Measurements from ENCODE around the gene ZCCHC2. TPM values are rescaled to one million over a fixed set of nuclear protein-coding genes. Genes with fewer than 3 reads are reported as not detected.
A peak's percentile ranks its signal among the peaks of the same experiment; 100 is the strongest.

Gene ZCCHC2
- total and polyA plus RNA-seq, 9 of the 15 experiments (the other 6 are each of a cell fraction or from before 2014, with no cell fraction given), result 1.0 to 9.2 (median 6.0) TPM

DNA sequence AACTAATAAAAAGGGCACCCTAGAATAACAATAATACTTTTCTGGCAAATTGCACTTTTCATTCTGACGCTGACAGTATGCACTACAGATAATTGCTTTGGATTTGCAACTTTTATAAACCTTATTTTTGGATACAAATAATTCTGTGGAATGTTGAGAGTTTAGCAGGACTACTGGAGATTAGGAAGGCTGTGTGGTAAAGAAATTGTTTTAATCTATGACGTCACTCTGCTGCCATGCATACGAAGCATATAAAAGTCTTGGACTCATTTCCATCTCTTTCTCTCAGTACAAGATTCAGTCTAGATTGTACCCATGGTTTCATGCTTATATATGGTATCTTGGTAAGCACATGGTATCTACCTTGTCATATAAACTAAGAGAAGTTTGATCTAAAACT, 28.1 kb upstream of the ZCCHC2 start:
- H3K36me3 ChIP-seq (ENCODE audit: control insufficient read depth, insufficient read depth, low read length), result no peaks in the 10 kb centered on the region
- ATAC-seq (no peak), FAIRE-seq (no peak), DNase-seq (ENCODE audit: extremely low read depth in 1 of 4, low spot score in 3 of 4) (no peak)
- in situ Hi-C loops (cut with MboI), result no loop called here
- H3K4me1 ChIP-seq (replicated peaks in 1 of 2; ENCODE audit: control insufficient read depth in 2 of 2, insufficient read depth in 2 of 2, low read length in 2 of 2), result peaks cover 0 to 7% of the 10 kb centered on the region in 2 experiments; a peak in 3 of 5 replicates
- H3K79me2 ChIP-seq (ENCODE audit: control insufficient read depth, insufficient read depth, low read length), result no peaks in the 10 kb centered on the region
- TF ChIP-seq PATZ1 (CRISPR knock-in tag; IDR thresholded peaks at IDR 0.05; ENCODE audit: borderline replicate concordance) (no peak), ATF1 (CRISPR knock-in tag; IDR thresholded peaks at IDR 0.05) (no peak), ATF1 (tag; IDR thresholded peaks at IDR 0.05) (peak; percentile 32; the same call in 1 of the 2 replicates), HMG20A (CRISPR knock-in tag; conservative IDR thresholded peaks at IDR 0.05) (no peak), ATF3 (IDR thresholded peaks at IDR 0.05) (peak; percentile 40), ATF3 (CRISPR knock-in tag; conservative IDR thresholded peaks at IDR 0.05) (no peak), NR2C1 (IDR thresholded peaks at IDR 0.05) (no peak), NR2C1 (tag; IDR thresholded peaks at IDR 0.05) (no peak)
- no peaks in the 10 kb centered on the region for H3K9me3 ChIP-seq (replicated peaks; ENCODE audit: control insufficient read depth, insufficient read depth, low read depth, low read length)
- H3K9ac ChIP-seq (ENCODE audit: insufficient read depth in 1 of 2, low read depth in 2 of 2, low read length in 2 of 2), result no peak overlapping the region
- ChIA-PET POLR2A (no interaction called here), CTCF (ENCODE audit: low intra/inter-chr PET ratio) (no interaction called here)
- intact Hi-C loops (cut with micrococcal nuclease), result no loop called here
- H2AFZ ChIP-seq (ENCODE audit: low read depth, low read length), result no peak overlapping the region
- H3K27ac ChIP-seq (ENCODE audit: extremely low read depth, low read depth, low read length), result no peak overlapping the region
- BruUV-seq (replicated peaks), result no TSS peak
- H4K20me1 ChIP-seq (replicated peaks; ENCODE audit: control insufficient read depth, insufficient read depth, low read length), result no peaks in the 10 kb centered on the region
- H3K9me1 ChIP-seq (ENCODE audit: control insufficient read depth, insufficient read depth, low read length), result no peaks in the 10 kb centered on the region
- no peaks in the 10 kb centered on the region for H3K27me3 ChIP-seq (ENCODE audit: control insufficient read depth in 2 of 2, insufficient read depth in 2 of 2, low read length in 2 of 2)
- no peak overlapping the region for H3K4me2 ChIP-seq (ENCODE audit: insufficient read depth, low read length)
- H3K4me3 ChIP-seq, result no peak overlapping the region
- WGBS (ENCODE audit: insufficient coverage, low coverage, missing lambda C conversion rate), result 40% methylated on average over 3 of the region's 3 CpGs

Data from K562 (cell line).